K562 (cell line): Measurements from ENCODE around the gene TFPI. TPM values are rescaled to one million over a fixed set of nuclear protein-coding genes. Genes with fewer than 3 reads are reported as not detected.

ENCODE experiments used
- ATAC-seq: fragments of 200-7000 bp; cut with Tn5 transposase; 3 replicates; pipeline ENCODE4 v1.9.1; 2020; ENCODE audit warnings: moderate library complexity
- BruUV-seq: library from RNA; stranded (reverse); fragments of 400-500 nt; replicated peaks from 2 replicates; lab custom pipeline; 2021; lab: Mats Ljungman, UMichigan
- CTCF ChIA-PET: fragments of 300-600 bp; formaldehyde crosslinking; extraction: SDS; loops from one replicate; lab custom pipeline; 2021; ENCODE audit warnings: low intra/inter-chr PET ratio; lab: Yijun Ruan, JAX
- POLR2A ChIA-PET: fragments of 300-600, 350-650 bp; sonication (Branson Sonifier 250); formaldehyde crosslinking; extraction: SDS; loops from one replicate; lab custom pipeline; 2021; ENCODE audit warnings: antibody characterized with exemption, inconsistent platforms; lab: Yijun Ruan, JAX
- DNase-seq, 4 experiments: peaks; one replicate each; pipeline versions ENCODE4 v3.0.0 to v3.0.0-alpha.2; 2011 to 2018; ENCODE audit warnings: low spot score in 3 of 4, mixed read lengths in 3 of 4; ENCODE audit errors: extremely low read depth in 1 of 4
- FAIRE-seq: peaks from 2 replicates; lab custom pipeline; 2011; peaks lifted over from hg19 to GRCh38; lab: Jason Lieb, UNC
- H2AFZ ChIP-seq: 2 replicates; pipeline ENCODE4 v1.6.0; 2011; ENCODE audit warnings: low read depth, low read length, control low read depth, inconsistent platforms
- H3K27ac ChIP-seq: fragments of 200-600 bp; 3 replicates; pipeline ENCODE4 v1.8.0; 2011; ENCODE audit warnings: low read depth, mild to moderate bottlenecking, control low read depth, inconsistent platforms, low read length, moderate library complexity, mixed read lengths; ENCODE audit errors: extremely low read depth
- H3K27me3 ChIP-seq, 2 experiments: fragments of 300-600 bp in 1 of 2; 2 replicates in 1 of 2; 3 replicates in 1 of 2; pipeline versions ENCODE4 v1.6.0 to v1.8.0; 2011; ENCODE audit warnings: inconsistent platforms in 2 of 2, low read length in 2 of 2, mild to moderate bottlenecking in 1 of 2, mixed read lengths in 1 of 2, moderate library complexity in 1 of 2; ENCODE audit not compliant: control insufficient read depth in 2 of 2, insufficient read depth in 2 of 2
- H3K36me3 ChIP-seq: fragments of 300-600 bp; 3 replicates; pipeline ENCODE4 v1.8.0; 2011; ENCODE audit warnings: mild to moderate bottlenecking, low read length, inconsistent platforms; ENCODE audit not compliant: control insufficient read depth, insufficient read depth
- H3K4me1 ChIP-seq, 2 experiments: fragments of 200-600 bp in 1 of 2; replicated peaks in 1 of 2; 2 replicates in 1 of 2; 3 replicates in 1 of 2; pipeline versions ENCODE4 v1.5.1 to v1.8.0; 2011; ENCODE audit warnings: inconsistent platforms in 2 of 2, low read length in 2 of 2, mild to moderate bottlenecking in 1 of 2, mixed read lengths in 1 of 2, moderate library complexity in 1 of 2; ENCODE audit not compliant: control insufficient read depth in 2 of 2, insufficient read depth in 2 of 2
- H3K4me2 ChIP-seq: 2 replicates; pipeline ENCODE4 v1.6.1; 2011; ENCODE audit warnings: low read length, control low read depth, inconsistent platforms, mixed read lengths; ENCODE audit not compliant: insufficient read depth
- H3K4me3 ChIP-seq: fragments of 200-600 bp; sonication (generic), shearing (Covaris generic); 2 replicates; pipeline ENCODE4 v1.5.1; 2016; ENCODE audit warnings: control low read depth, inconsistent platforms
- H3K79me2 ChIP-seq: fragments of 200-600 bp; 3 replicates; pipeline ENCODE4 v1.8.0; 2011; ENCODE audit warnings: low read length, inconsistent platforms; ENCODE audit not compliant: control insufficient read depth, insufficient read depth
- H3K9ac ChIP-seq, 2 experiments: 2 replicates each; pipeline versions ENCODE4 v1.6.0 to v1.6.1; 2011; ENCODE audit warnings: low read depth in 2 of 2, low read length in 2 of 2, control low read depth in 1 of 2, inconsistent platforms in 1 of 2, mild to moderate bottlenecking in 1 of 2, mixed read lengths in 1 of 2; ENCODE audit not compliant: insufficient read depth in 1 of 2
- H3K9me1 ChIP-seq: one replicate; pipeline ENCODE4 v1.6.0; 2011; ENCODE audit warnings: inconsistent platforms, mild to moderate bottlenecking, low read length, moderate library complexity; ENCODE audit not compliant: control insufficient read depth, insufficient read depth
- H3K9me3 ChIP-seq: replicated peaks from 2 replicates; pipeline ENCODE4 v1.5.1; 2011; ENCODE audit warnings: low read depth, low read length, inconsistent platforms; ENCODE audit not compliant: control insufficient read depth, insufficient read depth
- H4K20me1 ChIP-seq: replicated peaks from 2 replicates; pipeline ENCODE4 v1.6.1; 2011; ENCODE audit warnings: low read length, inconsistent platforms, mixed read lengths; ENCODE audit not compliant: control insufficient read depth, insufficient read depth
- DACH1 ChIP-seq: fragments of 450-650 bp; IDR thresholded peaks from 2 replicates; pipeline ENCODE4 v1.6.1; 2018; ENCODE audit not compliant: partially characterized antibody
- ETV6 ChIP-seq, 3 experiments: fragments of 150-350 bp in 1 of 3; sonication (generic) in 1 of 3; formaldehyde crosslinking in 1 of 3; IDR thresholded peaks; 2 replicates each; pipeline versions ENCODE4 v1.6.1 to v1.8.0; 2014 to 2022; ENCODE audit warnings: borderline replicate concordance in 2 of 3, low read depth in 2 of 3, antibody characterized with exemption in 1 of 3, low read length in 1 of 3, mild to moderate bottlenecking in 1 of 3, missing genetic modification reagents in 1 of 3
- HNRNPK ChIP-seq: fragments of 200-400 bp; formaldehyde crosslinking; IDR thresholded peaks from one replicate; pipeline ENCODE4 v1.6.1; 2018; ENCODE audit warnings: mild to moderate bottlenecking, low read depth, low read length; ENCODE audit not compliant: poor library complexity, severe bottlenecking
- NFYB ChIP-seq: IDR thresholded peaks from 2 replicates; pipeline ENCODE4 v1.6.1; 2011; ENCODE audit warnings: mild to moderate bottlenecking, moderate library complexity; ENCODE audit not compliant: insufficient read length; ENCODE audit errors: extremely low read depth
- PPARD ChIP-seq: fragments of 250-450 bp; sonication (Bioruptor Pico); IDR thresholded peaks from 2 replicates; pipeline ENCODE4 v1.8.0; 2022; ENCODE audit warnings: inconsistent platforms, mild to moderate bottlenecking, moderate library complexity
- ZNF766 ChIP-seq: fragments of 200-800 bp; sonication (Bioruptor generic); conservative IDR thresholded peaks from 2 replicates; pipeline ENCODE4 v1.6.1; 2016; ENCODE audit warnings: missing genetic modification characterization, missing compliant biosample characterization
- WGBS: fragments of 100-300 bp; shearing (Covaris generic); methylation state at CpG from one replicate; pipeline ENCODE4 v1.1.6; 2016; ENCODE audit warnings: low coverage, mixed read lengths; ENCODE audit not compliant: insufficient coverage; ENCODE audit errors: missing lambda C conversion rate; 5-methylcytosine and 5-hydroxymethylcytosine counted together
- in situ Hi-C: fragments of 300-500 bp; cut with MboI; formaldehyde crosslinking; loops from 4 replicates; pipeline ENCODE4 v1.15.0; 2018; ENCODE audit warnings: inconsistent platforms, mixed read lengths
- intact Hi-C: fragments of 100-400 bp; cut with micrococcal nuclease; formaldehyde crosslinking; loops from 2 replicates; pipeline ENCODE4 v1.14.2; 2022
- polyA plus RNA-seq, 8 experiments: library from polyadenylated mRNA; depleted of rRNA in 4 of 8; stranded (reverse) in 5 of 8; unstranded in 3 of 8; fragments of >200 nt; fragmentation: Nextera tagmentation in 2 of 8; fragmentation: Illumina TruSeq in 1 of 8; extraction: Ambion mirVana in 2 of 8; extraction: Trizol in 1 of 8; gene quantifications; 2 replicates each; pipeline versions ENCODE4 v1.2.1 to v1.2.3, GENCODE V29; 2011 to 2014; ENCODE audit warnings: inconsistent platforms in 1 of 8, missing spikeins in 1 of 8
- total RNA-seq, 7 experiments: library from RNA; depleted of rRNA in 6 of 7; stranded (reverse); fragments of >200 nt in 6 of 7; fragmentation: Illumina TruSeq in 2 of 7; extraction: Trizol in 2 of 7; gene quantifications; 2 replicates each; pipeline versions ENCODE4 v1.2.1 to v1.2.3, GENCODE V29; 2011 to 2021; ENCODE audit warnings: low replicate concordance in 1 of 7
- TF ChIP-seq, protein P1 (sequence below): fragments of 250-450 bp; sonication (Bioruptor Pico); IDR thresholded peaks from 2 replicates; pipeline ENCODE4 v1.8.0; 2022; ENCODE audit warnings: moderate library complexity, mild to moderate bottlenecking, inconsistent platforms
- TF ChIP-seq, protein P2 (sequence below): sonication (generic); formaldehyde crosslinking; IDR thresholded peaks from 2 replicates; pipeline ENCODE4 v1.8.0; 2023; ENCODE audit warnings: mild to moderate bottlenecking, missing genetic modification reagents
- TF ChIP-seq, protein P3 (sequence below): IDR thresholded peaks from 2 replicates; pipeline ENCODE4 v1.6.1; 2011; ENCODE audit warnings: borderline replicate concordance, low read depth, mild to moderate bottlenecking, moderate library complexity, low read length; ENCODE audit not compliant: insufficient read depth, poor library complexity, severe bottlenecking
- TF ChIP-seq, protein P4 (sequence below): fragments of 450-650 bp; formaldehyde crosslinking; conservative IDR thresholded peaks from 2 replicates; pipeline ENCODE4 v1.4.0; 2022; ENCODE audit warnings: mild to moderate bottlenecking, missing genetic modification characterization
- TF ChIP-seq, protein P5 (sequence below), 2 experiments: fragments of 200-800 bp in 1 of 2; sonication (Bioruptor generic) in 1 of 2; sonication (generic) in 1 of 2; formaldehyde crosslinking in 1 of 2; IDR thresholded peaks in 1 of 2; conservative IDR thresholded peaks in 1 of 2; 2 replicates each; pipeline versions ENCODE4 v1.5.0 to v1.6.1; 2016 to 2020; ENCODE audit warnings: missing compliant biosample characterization in 1 of 2, missing genetic modification characterization in 1 of 2, missing genetic modification reagents in 1 of 2

TFPI gene
- total and polyA plus RNA-seq, 9 of the 15 experiments (the other 6 are each of a cell fraction or from before 2014, with no cell fraction given), result 53.5 to 219 (median 100) TPM

DNA sequence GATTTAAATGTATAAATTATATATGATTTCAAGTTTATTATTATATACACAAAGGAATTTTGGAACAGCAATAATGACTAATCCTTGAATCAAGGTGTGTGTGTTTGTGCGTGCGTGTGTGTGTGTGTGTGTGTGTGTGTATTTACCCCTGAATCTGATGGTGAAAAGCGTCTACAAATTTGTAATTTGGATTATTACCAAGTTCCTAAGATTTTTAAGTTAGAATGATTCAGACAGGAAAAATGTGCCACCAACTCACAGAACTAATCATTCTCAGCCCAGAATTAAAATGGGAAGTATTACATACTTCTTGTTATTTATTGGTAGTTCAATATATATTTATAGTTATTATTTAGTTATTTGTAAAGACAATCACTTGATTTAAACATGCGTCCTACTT lies 118.5 kb downstream of the TFPI start:
- no peak overlapping the region for H3K27ac ChIP-seq
- CTCF ChIA-PET, result no interaction called here
- no peak for DNase-seq
- H3K27me3 ChIP-seq, result no peaks in the 10 kb centered on the region
- H3K9me1 ChIP-seq, result no peaks in the 10 kb centered on the region
- FAIRE-seq, result no peak
- H3K79me2 ChIP-seq, result no peaks in the 10 kb centered on the region
- H4K20me1 ChIP-seq, result no peaks in the 10 kb centered on the region
- POLR2A ChIA-PET, result no interaction called here
- in situ Hi-C loops (loop anchor here (25.0 kb wide), 1 partner anchor 548 kb away; no protein-coding TSS in a partner anchor), intact Hi-C loops (no loop called here)
- H3K9me3 ChIP-seq, result no peaks in the 10 kb centered on the region
- no peaks in the 10 kb centered on the region for H3K4me1 ChIP-seq
- no peak overlapping the region for H3K4me3 ChIP-seq
- no peak for ATAC-seq
- BruUV-seq, result no TSS peak
- H3K9ac ChIP-seq, result no peak overlapping the region
- TF ChIP-seq, protein P1, sequence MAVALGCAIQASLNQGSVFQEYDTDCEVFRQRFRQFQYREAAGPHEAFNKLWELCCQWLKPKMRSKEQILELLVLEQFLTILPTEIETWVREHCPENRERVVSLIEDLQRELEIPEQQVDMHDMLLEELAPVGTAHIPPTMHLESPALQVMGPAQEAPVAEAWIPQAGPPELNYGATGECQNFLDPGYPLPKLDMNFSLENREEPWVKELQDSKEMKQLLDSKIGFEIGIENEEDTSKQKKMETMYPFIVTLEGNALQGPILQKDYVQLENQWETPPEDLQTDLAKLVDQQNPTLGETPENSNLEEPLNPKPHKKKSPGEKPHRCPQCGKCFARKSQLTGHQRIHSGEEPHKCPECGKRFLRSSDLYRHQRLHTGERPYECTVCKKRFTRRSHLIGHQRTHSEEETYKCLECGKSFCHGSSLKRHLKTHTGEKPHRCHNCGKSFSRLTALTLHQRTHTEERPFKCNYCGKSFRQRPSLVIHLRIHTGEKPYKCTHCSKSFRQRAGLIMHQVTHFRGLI (CRISPR knock-in tag), result no peak
- TF ChIP-seq, protein P2, sequence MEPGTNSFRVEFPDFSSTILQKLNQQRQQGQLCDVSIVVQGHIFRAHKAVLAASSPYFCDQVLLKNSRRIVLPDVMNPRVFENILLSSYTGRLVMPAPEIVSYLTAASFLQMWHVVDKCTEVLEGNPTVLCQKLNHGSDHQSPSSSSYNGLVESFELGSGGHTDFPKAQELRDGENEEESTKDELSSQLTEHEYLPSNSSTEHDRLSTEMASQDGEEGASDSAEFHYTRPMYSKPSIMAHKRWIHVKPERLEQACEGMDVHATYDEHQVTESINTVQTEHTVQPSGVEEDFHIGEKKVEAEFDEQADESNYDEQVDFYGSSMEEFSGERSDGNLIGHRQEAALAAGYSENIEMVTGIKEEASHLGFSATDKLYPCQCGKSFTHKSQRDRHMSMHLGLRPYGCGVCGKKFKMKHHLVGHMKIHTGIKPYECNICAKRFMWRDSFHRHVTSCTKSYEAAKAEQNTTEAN (CRISPR knock-in tag), result no peak
- TF ChIP-seq PPARD (CRISPR knock-in tag) (no peak), NFYB (no peak), ZNF766 (CRISPR knock-in tag) (no peak), DACH1 (no peak), HNRNPK (no peak), ETV6 (IDR thresholded peaks at IDR 0.05; ENCODE audit: borderline replicate concordance in 1 of 2, low read depth in 2 of 2, low read length in 1 of 2) (no peak), ETV6 (CRISPR knock-in tag; IDR thresholded peaks at IDR 0.05; ENCODE audit: borderline replicate concordance) (no peak)
- TF ChIP-seq, protein P3, sequence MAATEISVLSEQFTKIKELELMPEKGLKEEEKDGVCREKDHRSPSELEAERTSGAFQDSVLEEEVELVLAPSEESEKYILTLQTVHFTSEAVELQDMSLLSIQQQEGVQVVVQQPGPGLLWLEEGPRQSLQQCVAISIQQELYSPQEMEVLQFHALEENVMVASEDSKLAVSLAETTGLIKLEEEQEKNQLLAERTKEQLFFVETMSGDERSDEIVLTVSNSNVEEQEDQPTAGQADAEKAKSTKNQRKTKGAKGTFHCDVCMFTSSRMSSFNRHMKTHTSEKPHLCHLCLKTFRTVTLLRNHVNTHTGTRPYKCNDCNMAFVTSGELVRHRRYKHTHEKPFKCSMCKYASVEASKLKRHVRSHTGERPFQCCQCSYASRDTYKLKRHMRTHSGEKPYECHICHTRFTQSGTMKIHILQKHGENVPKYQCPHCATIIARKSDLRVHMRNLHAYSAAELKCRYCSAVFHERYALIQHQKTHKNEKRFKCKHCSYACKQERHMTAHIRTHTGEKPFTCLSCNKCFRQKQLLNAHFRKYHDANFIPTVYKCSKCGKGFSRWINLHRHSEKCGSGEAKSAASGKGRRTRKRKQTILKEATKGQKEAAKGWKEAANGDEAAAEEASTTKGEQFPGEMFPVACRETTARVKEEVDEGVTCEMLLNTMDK, result no peak
- TF ChIP-seq, protein P4, sequence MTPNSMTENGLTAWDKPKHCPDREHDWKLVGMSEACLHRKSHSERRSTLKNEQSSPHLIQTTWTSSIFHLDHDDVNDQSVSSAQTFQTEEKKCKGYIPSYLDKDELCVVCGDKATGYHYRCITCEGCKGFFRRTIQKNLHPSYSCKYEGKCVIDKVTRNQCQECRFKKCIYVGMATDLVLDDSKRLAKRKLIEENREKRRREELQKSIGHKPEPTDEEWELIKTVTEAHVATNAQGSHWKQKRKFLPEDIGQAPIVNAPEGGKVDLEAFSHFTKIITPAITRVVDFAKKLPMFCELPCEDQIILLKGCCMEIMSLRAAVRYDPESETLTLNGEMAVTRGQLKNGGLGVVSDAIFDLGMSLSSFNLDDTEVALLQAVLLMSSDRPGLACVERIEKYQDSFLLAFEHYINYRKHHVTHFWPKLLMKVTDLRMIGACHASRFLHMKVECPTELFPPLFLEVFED, result no peak
- TF ChIP-seq, protein P5, sequence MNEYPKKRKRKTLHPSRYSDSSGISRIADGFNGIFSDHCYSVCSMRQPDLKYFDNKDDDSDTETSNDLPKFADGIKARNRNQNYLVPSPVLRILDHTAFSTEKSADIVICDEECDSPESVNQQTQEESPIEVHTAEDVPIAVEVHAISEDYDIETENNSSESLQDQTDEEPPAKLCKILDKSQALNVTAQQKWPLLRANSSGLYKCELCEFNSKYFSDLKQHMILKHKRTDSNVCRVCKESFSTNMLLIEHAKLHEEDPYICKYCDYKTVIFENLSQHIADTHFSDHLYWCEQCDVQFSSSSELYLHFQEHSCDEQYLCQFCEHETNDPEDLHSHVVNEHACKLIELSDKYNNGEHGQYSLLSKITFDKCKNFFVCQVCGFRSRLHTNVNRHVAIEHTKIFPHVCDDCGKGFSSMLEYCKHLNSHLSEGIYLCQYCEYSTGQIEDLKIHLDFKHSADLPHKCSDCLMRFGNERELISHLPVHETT (CRISPR knock-in tag; conservative IDR thresholded peaks at IDR 0.05 in 1 of 2, IDR thresholded peaks at IDR 0.05 in 1 of 2), result no peak
- TF ChIP-seq, all 486 proteins: peak for 0
- no peak overlapping the region for H2AFZ ChIP-seq
- H3K4me2 ChIP-seq, result no peak overlapping the region
- WGBS, result 6% methylated on average over 4 of the region's 4 CpGs
- H3K36me3 ChIP-seq, result no peaks in the 10 kb centered on the region
